IMR-90 (cell line): Measurements from ENCODE around the gene MIER1.

Source experiments
- BHLHE40 ChIP-seq: fragments of 150-350 bp; IDR thresholded peaks from 2 replicates; pipeline ENCODE4 v1.6.1; 2016; ENCODE audit warnings: mild to moderate bottlenecking, low read depth, low read length
- CEBPB ChIP-seq: IDR thresholded peaks from 2 replicates; pipeline ENCODE4 v1.6.1; 2012; ENCODE audit warnings: low read depth, low read length, improper control_type of control experiment
- CHD1 ChIP-seq: IDR thresholded peaks from 2 replicates; pipeline ENCODE4 v1.6.1; 2012; ENCODE audit warnings: low read depth, low read length, improper control_type of control experiment
- FOS ChIP-seq: fragments of 150-350 bp; IDR thresholded peaks from 2 replicates; pipeline ENCODE4 v1.6.1; 2016; ENCODE audit warnings: low read depth, low read length
- POLR2A ChIP-seq: IDR thresholded peaks from 2 replicates; pipeline ENCODE4 v1.6.1; 2012; ENCODE audit warnings: mild to moderate bottlenecking, low read depth, low read length
- RAD21 ChIP-seq: IDR thresholded peaks from 2 replicates; pipeline ENCODE4 v1.6.1; 2012; ENCODE audit warnings: low read length, improper control_type of control experiment
- RFX5 ChIP-seq: IDR thresholded peaks from 2 replicates; pipeline ENCODE4 v1.8.0; 2012; ENCODE audit warnings: low read depth, mild to moderate bottlenecking, low read length, moderate library complexity
- SMC3 ChIP-seq: fragments of 150-350 bp; IDR thresholded peaks from 2 replicates; pipeline ENCODE4 v1.6.1; 2016; ENCODE audit warnings: low read depth, mild to moderate bottlenecking, antibody characterized with exemption, low read length, moderate library complexity
- TF ChIP-seq, protein P1 (sequence below): conservative IDR thresholded peaks from 2 replicates; pipeline ENCODE4 v1.5.1; 2012; ENCODE audit warnings: mild to moderate bottlenecking, low read depth, low read length, improper control_type of control experiment
- TF ChIP-seq, protein P2 (sequence below): fragments of 150-350 bp; IDR thresholded peaks from 2 replicates; pipeline ENCODE4 v1.6.1; 2017; ENCODE audit warnings: mild to moderate bottlenecking, antibody characterized with exemption, low read length, low read depth

DNA sequence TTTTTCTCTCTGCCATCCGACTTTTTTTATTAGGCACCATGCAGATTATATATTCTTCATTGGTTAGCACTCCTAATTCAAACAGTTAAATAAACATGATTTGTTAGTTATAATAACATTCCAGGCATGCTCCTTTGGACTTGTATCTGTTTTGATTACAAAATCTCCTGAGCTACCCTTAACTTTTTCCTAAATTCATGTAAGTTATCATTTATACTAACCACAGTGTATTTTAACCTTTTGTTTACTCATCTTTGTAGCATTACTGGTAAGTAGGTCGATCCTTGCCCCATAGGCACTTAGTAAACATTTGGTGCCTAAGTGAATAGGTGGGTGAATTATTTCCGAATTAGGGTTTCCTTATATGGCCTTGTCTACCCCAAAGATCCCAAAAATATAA is 43.8 kb downstream of the MIER1 start:
- TF ChIP-seq, protein P1, sequence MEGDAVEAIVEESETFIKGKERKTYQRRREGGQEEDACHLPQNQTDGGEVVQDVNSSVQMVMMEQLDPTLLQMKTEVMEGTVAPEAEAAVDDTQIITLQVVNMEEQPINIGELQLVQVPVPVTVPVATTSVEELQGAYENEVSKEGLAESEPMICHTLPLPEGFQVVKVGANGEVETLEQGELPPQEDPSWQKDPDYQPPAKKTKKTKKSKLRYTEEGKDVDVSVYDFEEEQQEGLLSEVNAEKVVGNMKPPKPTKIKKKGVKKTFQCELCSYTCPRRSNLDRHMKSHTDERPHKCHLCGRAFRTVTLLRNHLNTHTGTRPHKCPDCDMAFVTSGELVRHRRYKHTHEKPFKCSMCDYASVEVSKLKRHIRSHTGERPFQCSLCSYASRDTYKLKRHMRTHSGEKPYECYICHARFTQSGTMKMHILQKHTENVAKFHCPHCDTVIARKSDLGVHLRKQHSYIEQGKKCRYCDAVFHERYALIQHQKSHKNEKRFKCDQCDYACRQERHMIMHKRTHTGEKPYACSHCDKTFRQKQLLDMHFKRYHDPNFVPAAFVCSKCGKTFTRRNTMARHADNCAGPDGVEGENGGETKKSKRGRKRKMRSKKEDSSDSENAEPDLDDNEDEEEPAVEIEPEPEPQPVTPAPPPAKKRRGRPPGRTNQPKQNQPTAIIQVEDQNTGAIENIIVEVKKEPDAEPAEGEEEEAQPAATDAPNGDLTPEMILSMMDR, result no peak
- TF ChIP-seq BHLHE40, result no peak
- no peak for TF ChIP-seq POLR2A
- TF ChIP-seq RAD21, result no peak
- no peak for TF ChIP-seq RFX5
- no peak for TF ChIP-seq FOS
- no peak for TF ChIP-seq CEBPB
- no peak for TF ChIP-seq CHD1
- no peak for TF ChIP-seq SMC3
- TF ChIP-seq, protein P2, sequence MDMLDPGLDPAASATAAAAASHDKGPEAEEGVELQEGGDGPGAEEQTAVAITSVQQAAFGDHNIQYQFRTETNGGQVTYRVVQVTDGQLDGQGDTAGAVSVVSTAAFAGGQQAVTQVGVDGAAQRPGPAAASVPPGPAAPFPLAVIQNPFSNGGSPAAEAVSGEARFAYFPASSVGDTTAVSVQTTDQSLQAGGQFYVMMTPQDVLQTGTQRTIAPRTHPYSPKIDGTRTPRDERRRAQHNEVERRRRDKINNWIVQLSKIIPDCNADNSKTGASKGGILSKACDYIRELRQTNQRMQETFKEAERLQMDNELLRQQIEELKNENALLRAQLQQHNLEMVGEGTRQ, result no peak
